Small intestine (tissue), 16 donors: Measurements from ENCODE around the gene HMCN1. TPM values are rescaled to one million over a fixed set of nuclear protein-coding genes. Genes with fewer than 3 reads are reported as not detected.

ENCODE experiments used
- DNase-seq, 2 donors: peaks; one replicate each; pipeline versions ENCODE4 v3.0.0 to v3.0.0-alpha.2; 2013
- FAIRE-seq: peaks from 2 replicates; lab custom pipeline; 2012; peaks lifted over from hg19 to GRCh38; lab: Jason Lieb, UNC
- H3K27ac ChIP-seq, 3 donors: one replicate each; pipeline ENCODE4 v1.5.1; 2013; ENCODE audit warnings: low read length in 2 of 3, mild to moderate bottlenecking in 2 of 3, control low read depth in 1 of 3, inconsistent platforms in 1 of 3, low read depth in 1 of 3, moderate library complexity in 1 of 3
- H3K27me3 ChIP-seq, 3 donors: one replicate each; pipeline ENCODE4 v1.6.1; 2013; ENCODE audit warnings: low read length in 3 of 3, inconsistent platforms in 1 of 3; ENCODE audit not compliant: control insufficient read depth in 3 of 3, insufficient read depth in 3 of 3
- H3K36me3 ChIP-seq, 3 donors: one replicate each; pipeline ENCODE4 v1.6.1; 2013; ENCODE audit warnings: low read length in 3 of 3, inconsistent platforms in 1 of 3, low read depth in 1 of 3, mild to moderate bottlenecking in 1 of 3, moderate library complexity in 1 of 3; ENCODE audit not compliant: control insufficient read depth in 3 of 3, insufficient read depth in 2 of 3
- H3K4me1 ChIP-seq, 3 donors: one replicate each; pipeline ENCODE4 v1.6.1; 2013; ENCODE audit warnings: low read length in 2 of 3, inconsistent platforms in 1 of 3, low read depth in 1 of 3, mild to moderate bottlenecking in 1 of 3, moderate library complexity in 1 of 3; ENCODE audit not compliant: control insufficient read depth in 3 of 3, insufficient read depth in 2 of 3
- H3K4me3 ChIP-seq, 3 donors: one replicate each; pipeline ENCODE4 v1.5.1; 2013; ENCODE audit warnings: low read length in 3 of 3, control low read depth in 1 of 3, inconsistent platforms in 1 of 3, low read depth in 1 of 3, mild to moderate bottlenecking in 1 of 3, moderate library complexity in 1 of 3
- H3K9me3 ChIP-seq, 2 donors: one replicate each; pipeline ENCODE4 v1.6.1; 2013; ENCODE audit warnings: low read depth in 1 of 2, low read length in 1 of 2; ENCODE audit not compliant: control insufficient read depth in 2 of 2, insufficient read depth in 1 of 2
- WGBS, 3 donors: extraction: QIAGEN DNeasy Blood & Tissue Kit; methylation state at CpG; one replicate each; pipeline ENCODE4 v1.1.7; 2013; 5-methylcytosine and 5-hydroxymethylcytosine counted together
- long read RNA-seq, 10 donors: transcript quantifications; one replicate each; lab custom pipeline, GENCODE V29; 2026
- polyA plus RNA-seq, 4 donors: library from polyadenylated mRNA; stranded (reverse) in 3 of 4; unstranded in 1 of 4; fragments of 200-250 nt in 3 of 4; fragments of 120-200 nt in 1 of 4; gene quantifications; one replicate each; pipeline versions ENCODE4 v1.2.1 to v1.2.3, GENCODE V29; 2013
- donor health status: healthy with polysubstance abuse.
- donor health status: control.
- donor health status: control.
- donor health status: Bipolar disorder and iron deficiency.
- donor health status: healthy.

HMCN1 gene
- polyA plus RNA-seq, result 1 to 10 TPM in 1 of 4 donors, under 1 TPM in 3; under 0.01 to 1.9 (median 0.62) TPM
- long read RNA-seq, donor 1, result 0 reads
- long read RNA-seq, donor 2, result 0 reads
- long read RNA-seq, donor 3, result 0 reads
- long read RNA-seq, donor 4, result 0 reads
- long read RNA-seq, donor 5, result 0 reads
- long read RNA-seq, donor 6, result 0 reads
- long read RNA-seq, donor 7, result 0 reads
- long read RNA-seq, donor 8, result 0 reads
- long read RNA-seq, donor 9, result 0 reads
- long read RNA-seq, donor 10, result 0 reads

DNA sequence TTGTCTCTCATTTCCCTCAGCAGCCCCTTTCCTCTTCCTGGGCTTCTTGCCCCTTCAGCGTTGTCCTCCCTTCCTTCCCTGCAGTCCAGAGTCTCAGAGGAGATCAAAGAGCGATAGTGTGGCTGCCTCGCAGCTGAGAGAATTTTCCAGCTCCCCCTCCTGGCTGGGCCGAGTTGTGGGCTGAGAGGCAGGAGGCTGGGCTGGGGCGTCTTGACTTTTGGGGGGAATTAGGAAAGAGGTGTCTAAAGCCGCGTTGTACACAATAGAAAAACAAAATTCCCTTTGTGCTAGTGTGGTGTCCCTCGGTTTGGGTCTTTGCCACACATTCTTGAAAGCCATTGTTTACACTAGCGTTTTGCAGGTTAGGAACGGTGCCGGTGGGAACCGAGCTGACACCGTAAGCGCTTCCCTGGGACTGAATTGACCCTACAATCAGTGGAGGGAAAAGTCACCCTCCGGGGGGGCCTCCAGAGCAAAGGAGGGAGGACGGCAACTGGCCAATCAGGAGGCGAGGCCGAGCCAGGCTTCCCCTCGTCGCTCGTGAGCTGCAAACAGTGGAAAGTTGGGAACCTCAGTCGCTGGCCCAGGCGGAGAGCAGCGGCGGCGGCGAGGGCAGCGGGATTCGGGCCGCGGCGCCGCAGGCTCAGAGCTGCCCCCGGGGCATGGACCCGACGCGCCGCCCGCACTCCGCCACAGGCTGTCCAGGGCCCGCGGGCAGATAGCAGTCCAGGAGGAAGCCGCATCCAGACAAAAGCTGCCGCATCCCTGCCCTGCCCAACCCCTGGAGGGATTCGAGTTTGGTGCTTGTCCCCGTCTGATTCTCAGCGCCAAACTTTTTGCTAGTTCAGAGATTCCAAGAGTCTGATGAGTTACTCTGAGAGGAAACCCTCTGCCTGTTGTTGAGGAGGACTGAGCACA is at the start of gene HMCN1:
HMCN1 (plus strand) TSS at position 574 of the 918 bp plus-strand sequence. CDS start 389 bp downstream, outside the sequence.
- FAIRE-seq, result no peak
- DNase-seq, result peak; percentile 57 to 65
- Histone ChIP-seq H3K27me3 (peaks cover 0 to 28% (median 0%) of the 10 kb centered on the region in 3 donors), H3K4me1 (peaks cover 0 to 6% (median 0%) of the 10 kb centered on the region in 3 donors), H3K9me3 (no peaks in the 10 kb centered on the region), H3K36me3 (no peaks in the 10 kb centered on the region), H3K4me3 (peak within 1 kb of the TSS in 2 of 3 donors; percentile 45 to 48), H3K27ac (peak within 1 kb of the TSS in 1 of 3 donors; percentile 47)
- WGBS, 3 donors, result 1 to 3% (median 1%) methylated on average over 37 to 47 of the region's 47 CpGs

DNA sequence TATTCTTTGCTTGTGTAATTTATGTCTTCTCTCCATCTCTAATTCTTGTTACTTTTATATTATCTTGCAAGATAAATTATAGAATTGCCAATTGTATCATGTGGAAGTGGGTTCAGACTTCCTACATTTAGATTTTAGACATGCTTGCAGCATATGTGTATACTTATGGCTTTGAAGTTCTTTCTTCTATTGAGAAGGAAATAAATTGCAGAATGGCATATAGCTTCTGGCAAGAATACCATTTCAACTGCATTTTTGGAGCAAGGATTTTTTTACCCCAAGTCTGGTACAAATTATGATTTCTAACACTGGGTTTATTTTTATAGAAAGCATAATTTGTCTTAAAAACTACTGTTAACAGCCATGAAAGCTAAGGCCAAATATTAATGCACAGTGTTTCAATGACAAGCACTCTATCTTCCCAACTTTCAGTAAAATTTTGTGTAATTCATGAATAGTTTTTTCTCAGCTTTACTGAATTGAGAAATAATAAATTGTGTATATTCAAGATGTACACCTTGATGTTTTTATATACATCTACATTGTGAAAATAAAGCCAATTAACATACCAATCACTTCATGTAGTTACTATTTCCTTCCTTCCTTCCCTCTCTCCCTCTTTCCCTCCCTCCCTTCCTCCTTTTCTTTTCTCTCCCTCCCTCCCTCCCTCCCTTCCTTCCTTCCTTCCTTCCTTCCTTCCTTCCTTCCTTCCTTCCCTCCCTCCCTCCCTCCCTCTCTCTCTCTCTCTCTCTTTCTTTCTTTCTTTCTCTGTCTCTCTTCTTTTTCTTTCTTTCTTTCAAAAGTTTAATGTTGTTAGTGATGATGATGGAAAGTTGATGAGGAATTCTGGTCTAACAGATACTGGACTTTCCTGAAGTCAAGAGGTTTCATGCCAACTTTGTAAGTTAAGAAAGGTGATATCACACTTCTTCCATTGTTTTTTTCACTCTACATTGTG is 47.1 kb upstream of the HMCN1 start:
- Histone ChIP-seq H3K4me3 (no peak overlapping the region), H3K27ac (no peak overlapping the region), H3K4me1 (no peaks in the 10 kb centered on the region), H3K9me3 (no peaks in the 10 kb centered on the region), H3K36me3 (no peaks in the 10 kb centered on the region), H3K27me3 (no peaks in the 10 kb centered on the region)
- no peak for DNase-seq
- FAIRE-seq, result no peak

GRCh38 chr1:185690527-185690926 is 43.7 kb upstream of the HMCN1 start:
- no peaks in the 10 kb centered on the region for H3K36me3 ChIP-seq
- no peak overlapping the region for H3K27ac ChIP-seq
- FAIRE-seq (no peak), DNase-seq (no peak)
- H3K4me3 ChIP-seq, result no peak overlapping the region
- peaks cover 0 to 6% (median 0%) of the 10 kb centered on the region in 3 donors for H3K4me1 ChIP-seq
- no peaks in the 10 kb centered on the region for H3K9me3 ChIP-seq
- H3K27me3 ChIP-seq, result no peaks in the 10 kb centered on the region
- WGBS, 3 donors, result 70 to 82% (median 78%) methylated on average over 2 of the region's 2 CpGs

- H3K4me3 ChIP-seq, result peak overlapping the region in 1 of 3 donors; percentile 17
- H3K9me3 ChIP-seq, result no peaks in the 10 kb centered on the region
- H3K27ac ChIP-seq, result peak overlapping the region in 1 of 3 donors; percentile 25
- 47 to 73% (median 63%) methylated on average over 6 of the region's 6 CpGs for WGBS, 3 donors
- H3K36me3 ChIP-seq, result no peaks in the 10 kb centered on the region
- peaks cover 0 to 6% (median 0%) of the 10 kb centered on the region in 3 donors for H3K4me1 ChIP-seq
- no peak for FAIRE-seq
- DNase-seq, result no peak
- no peaks in the 10 kb centered on the region for H3K27me3 ChIP-seq
Observed at GRCh38 chr1:185693654-185694053, 40.5 kb upstream of the HMCN1 start.

GRCh38 chr1:185694081-185694480 is 40.1 kb upstream of the HMCN1 start:
- peaks cover 0 to 6% (median 0%) of the 10 kb centered on the region in 3 donors for H3K4me1 ChIP-seq
- peak overlapping the region in 2 of 3 donors; percentile 17 to 30 for H3K4me3 ChIP-seq
- 8 to 18% (median 8%) methylated on average over 8 of the region's 8 CpGs for WGBS, 3 donors
- FAIRE-seq, result no peak
- no peaks in the 10 kb centered on the region for H3K27me3 ChIP-seq
- no peaks in the 10 kb centered on the region for H3K36me3 ChIP-seq
- H3K9me3 ChIP-seq, result no peaks in the 10 kb centered on the region
- peak overlapping the region in 1 of 3 donors; percentile 94 for H3K27ac ChIP-seq
- DNase-seq, result peak; percentile 58 to 77

DNA sequence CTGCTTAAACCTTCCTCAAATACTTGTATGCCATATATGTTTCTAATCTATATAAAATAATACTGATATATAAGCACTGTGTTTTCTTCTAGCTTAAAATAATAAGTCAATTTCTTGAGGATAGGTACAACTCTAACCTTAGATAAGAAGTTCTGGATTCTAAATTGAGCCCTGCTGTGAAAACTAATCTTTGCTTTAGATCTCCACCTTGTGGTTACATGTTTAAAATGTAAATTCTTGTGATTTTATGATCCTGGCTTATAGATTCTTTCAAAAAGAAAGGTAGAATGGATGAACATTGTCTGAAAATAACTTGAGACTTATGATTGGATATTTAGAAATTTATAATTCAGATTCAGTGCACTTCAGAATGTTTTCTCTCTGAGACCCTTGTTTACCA is 38.9 kb upstream of the HMCN1 start:
- no peak for FAIRE-seq
- Histone ChIP-seq H3K27ac (no peak overlapping the region), H3K36me3 (no peaks in the 10 kb centered on the region), H3K4me3 (no peak overlapping the region), H3K4me1 (peaks cover 0 to 6% (median 0%) of the 10 kb centered on the region in 3 donors), H3K27me3 (no peaks in the 10 kb centered on the region), H3K9me3 (no peaks in the 10 kb centered on the region)
- DNase-seq, result no peak

DNA sequence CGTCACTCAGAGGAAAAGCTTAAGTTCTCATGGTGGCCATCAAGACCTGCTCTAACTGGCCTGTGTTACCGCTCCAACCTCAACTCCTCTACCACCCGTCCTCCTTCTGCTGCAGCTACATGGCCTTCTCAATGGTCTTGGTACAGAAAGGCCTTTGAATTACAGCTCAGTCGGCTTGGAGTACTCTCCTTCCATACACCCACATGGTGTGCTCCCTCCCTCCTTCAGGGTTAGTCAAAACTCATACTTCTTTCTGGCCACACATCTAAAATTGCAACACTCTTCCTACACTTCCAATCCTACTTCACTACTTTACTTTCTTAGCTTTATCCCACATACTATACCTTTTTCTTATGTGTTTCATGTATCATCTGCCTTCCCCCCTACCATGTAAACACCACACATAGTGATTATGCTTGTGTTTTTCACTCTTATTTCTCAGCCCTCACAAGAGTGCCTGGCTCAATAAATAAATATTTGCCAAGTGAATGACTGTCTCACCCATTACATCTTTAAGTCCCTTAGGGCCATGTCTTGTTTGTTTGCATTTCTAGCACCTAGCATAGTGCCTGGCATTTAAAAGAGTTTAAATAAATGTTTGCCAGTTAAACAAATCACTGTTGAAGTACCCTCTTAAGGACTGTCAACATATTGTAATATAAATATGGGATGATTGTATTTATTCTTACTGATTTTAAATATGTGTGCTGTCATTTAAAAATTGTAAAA is 37.6 kb upstream of the HMCN1 start:
- Histone ChIP-seq H3K27ac (no peak overlapping the region), H3K9me3 (no peaks in the 10 kb centered on the region), H3K27me3 (no peaks in the 10 kb centered on the region), H3K4me3 (no peak overlapping the region), H3K36me3 (no peaks in the 10 kb centered on the region), H3K4me1 (peaks cover 0 to 6% (median 2%) of the 10 kb centered on the region in 3 donors)
- FAIRE-seq (no peak), DNase-seq (no peak)
- 90 to 93% (median 90%) methylated on average over 4 of the region's 4 CpGs for WGBS, 3 donors
